Activated T-cell treated with anti-CD3 and anti-CD28 coated beads, Interleukin-2, amount 50 U/mL, for 72 hours (primary cell): ENCODE measurements around the gene MTG2. TPM values are rescaled to one million over a fixed set of nuclear protein-coding genes. Genes with fewer than 3 reads are reported as not detected.

Source experiments
- ATAC-seq, 2 donors: fragments of 150-1000 bp; cut with Tn5 transposase; replicated peaks in 1 of 2; 2 replicates each; pipeline ENCODE4 v1.10.0; 2021; ENCODE audit warnings: moderate library complexity in 2 of 2, mild to moderate bottlenecking in 1 of 2
- DNase-seq, 2 donors: peaks; one replicate each; pipeline ENCODE4 v3.0.0; 2021 to 2022; ENCODE audit warnings: mixed read lengths in 1 of 2
- H3K27ac Mint-ChIP-seq: one replicate; pipeline ENCODE4 v1.8.0; 2022; ENCODE audit warnings: mild to moderate bottlenecking, moderate library complexity, mixed read lengths
- H3K27me3 Mint-ChIP-seq: one replicate; pipeline ENCODE4 v1.8.0; 2022; ENCODE audit warnings: low read depth, mixed read lengths
- H3K36me3 Mint-ChIP-seq, 2 donors: one replicate each; pipeline ENCODE4 v1.8.0; 2022; ENCODE audit warnings: mixed read lengths in 2 of 2, mild to moderate bottlenecking in 1 of 2; ENCODE audit not compliant: insufficient read depth in 2 of 2
- H3K4me1 Mint-ChIP-seq: one replicate; pipeline ENCODE4 v1.8.0; 2022; ENCODE audit warnings: low read depth, mixed read lengths
- H3K4me3 Mint-ChIP-seq, 2 donors: one replicate each; pipeline ENCODE4 v1.8.0; 2022; ENCODE audit warnings: mild to moderate bottlenecking in 2 of 2, mixed read lengths in 2 of 2, moderate library complexity in 2 of 2
- H3K9me3 Mint-ChIP-seq, 2 donors: one replicate each; pipeline ENCODE4 v1.8.0; 2022; ENCODE audit warnings: mixed read lengths in 2 of 2
- total RNA-seq, 2 donors: library from RNA; stranded (reverse); gene quantifications; one replicate each; pipeline ENCODE4 v1.2.3, GENCODE V29; 2022

MTG2 gene
- total RNA-seq, 2 donors from 2014 or later = 28.3 to 48.2 TPM

DNA sequence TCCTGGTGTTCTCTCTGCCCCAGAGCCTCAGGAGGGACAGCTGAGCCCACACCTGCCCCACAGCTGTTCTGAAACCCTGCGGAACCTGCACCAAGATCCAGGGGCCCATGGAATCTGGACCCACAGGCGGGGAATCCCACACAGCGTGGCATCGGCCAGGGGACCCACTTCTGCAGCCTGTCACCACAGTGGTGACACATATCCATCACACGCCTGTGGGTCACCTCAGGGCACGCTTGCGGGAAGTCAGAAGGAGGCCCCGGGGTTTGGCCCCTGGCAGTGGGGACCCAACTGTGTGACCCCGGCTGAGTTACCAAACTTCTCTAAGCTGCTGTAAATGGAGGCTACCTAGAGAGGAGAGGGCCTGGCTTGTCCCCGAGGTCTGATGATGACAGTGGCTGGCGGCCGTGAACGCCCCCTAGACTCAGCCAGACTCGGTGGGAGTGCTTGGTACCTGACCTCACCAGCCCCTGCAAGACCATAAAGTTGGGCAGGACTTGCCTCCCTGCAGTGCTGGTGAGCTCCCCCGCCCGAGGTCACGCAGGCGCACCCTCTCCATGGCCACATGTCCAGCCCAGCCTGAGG lies 39.5 kb downstream of the MTG2 start:
- ATAC-seq (no peak), DNase-seq (no peak)
- Mint-ChIP-seq H3K4me1 (peaks cover 5% of the 10 kb centered on the region), H3K4me3 (no peak overlapping the region), H3K36me3 (no peaks in the 10 kb centered on the region), H3K9me3 (no peaks in the 10 kb centered on the region), H3K27me3 (peaks cover 45% of the 10 kb centered on the region), H3K27ac (no peak overlapping the region)

DNA sequence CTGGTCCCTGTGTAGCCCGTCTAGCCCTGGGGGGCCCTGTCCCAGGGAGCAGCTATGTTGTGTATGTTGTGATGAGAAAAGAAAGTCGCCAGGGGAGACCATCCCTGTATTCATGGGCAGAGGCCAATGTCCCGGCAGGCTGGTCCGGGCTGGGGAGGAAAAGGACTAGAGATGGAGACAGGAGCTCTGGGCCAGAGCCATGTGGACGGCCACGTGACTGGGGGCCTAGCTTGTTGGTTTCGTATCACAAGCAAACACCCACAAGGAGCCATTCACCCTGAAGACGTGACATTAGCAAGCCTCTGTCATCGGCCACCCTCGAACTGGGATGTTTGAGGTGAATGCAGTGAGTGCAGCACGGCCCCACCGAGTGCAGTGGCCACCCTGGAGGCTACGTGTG lies 40.1 kb downstream of the MTG2 start:
- H3K4me1 Mint-ChIP-seq = peaks cover 5% of the 10 kb centered on the region
- ATAC-seq = no peak

DNA sequence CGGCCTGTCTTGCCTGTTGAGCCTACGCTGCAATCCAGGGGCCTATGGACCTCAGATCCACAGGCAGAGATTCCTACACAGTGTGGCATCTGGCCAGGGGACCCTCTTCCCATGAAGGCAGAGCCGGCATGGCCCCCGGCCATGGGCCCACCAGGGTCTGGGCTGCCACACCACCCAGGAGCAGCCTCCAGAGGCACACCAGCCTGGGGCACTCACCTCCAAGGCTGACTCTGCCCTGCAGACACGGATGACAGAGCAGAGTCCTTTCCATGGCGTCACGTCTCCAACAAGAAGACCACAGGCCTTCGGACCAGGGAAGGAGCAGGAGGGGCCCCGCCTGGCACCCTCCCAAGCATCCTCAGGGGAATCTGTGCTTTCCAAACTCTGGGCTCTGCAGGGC lies 40.7 kb downstream of the MTG2 start:
- Mint-ChIP-seq H3K4me1 (peaks cover 5% of the 10 kb centered on the region), H3K36me3 (no peaks in the 10 kb centered on the region), H3K27me3 (peaks cover 40% of the 10 kb centered on the region), H3K9me3 (no peaks in the 10 kb centered on the region), H3K4me3 (no peak overlapping the region), H3K27ac (no peak overlapping the region)
- DNase-seq = no peak
- ATAC-seq = no peak

More for the DNA sequence above, 40.1 kb downstream of the MTG2 start:
- Mint-ChIP-seq H3K4me3 (no peak overlapping the region), H3K9me3 (no peaks in the 10 kb centered on the region), H3K27ac (no peak overlapping the region), H3K36me3 (no peaks in the 10 kb centered on the region), H3K27me3 (peaks cover 45% of the 10 kb centered on the region)
- no peak for DNase-seq

DNA sequence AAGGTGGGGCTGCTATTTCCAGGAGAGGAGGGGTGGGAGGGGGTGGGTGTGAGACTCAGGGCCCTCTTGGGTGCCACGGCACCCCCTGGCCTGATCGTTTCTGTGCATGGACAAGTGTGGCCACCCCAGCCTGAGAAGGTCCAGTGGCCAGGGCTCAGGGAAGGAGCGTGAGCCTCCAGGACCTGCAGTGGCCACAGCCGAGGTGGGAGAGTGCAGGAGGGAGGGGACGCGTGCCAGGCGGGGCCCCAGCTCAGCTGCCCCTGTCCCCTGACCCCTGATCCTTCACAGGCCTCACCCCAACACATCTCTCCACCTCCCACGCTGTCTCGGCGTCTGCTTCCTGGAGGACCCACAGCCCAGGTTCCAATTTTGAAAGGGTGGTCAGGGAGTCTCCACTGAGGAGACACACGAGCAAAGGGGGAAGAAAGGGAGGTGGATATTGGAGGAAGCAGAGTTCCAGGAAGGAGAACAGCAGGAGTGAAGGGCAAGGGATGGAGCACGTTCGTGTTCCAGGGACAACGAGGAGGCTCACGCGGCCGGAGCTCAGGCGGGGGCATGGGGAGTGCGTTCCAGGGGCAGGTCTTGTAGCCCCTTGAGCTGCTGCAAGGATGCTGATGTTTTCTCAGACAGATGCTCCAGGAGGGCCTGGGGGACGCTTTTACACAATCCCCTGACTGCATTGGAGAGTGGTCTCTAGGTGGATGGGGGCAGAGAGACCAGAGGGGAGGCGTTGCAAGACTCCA lies 41.5 kb downstream of the MTG2 start:
- Mint-ChIP-seq H3K4me1 (peaks cover under 1% of the 10 kb centered on the region), H3K4me3 (no peak overlapping the region), H3K27ac (no peak overlapping the region), H3K27me3 (peaks cover 33% of the 10 kb centered on the region), H3K36me3 (no peaks in the 10 kb centered on the region), H3K9me3 (no peaks in the 10 kb centered on the region)
- no peak for ATAC-seq
- no peak for DNase-seq

DNA sequence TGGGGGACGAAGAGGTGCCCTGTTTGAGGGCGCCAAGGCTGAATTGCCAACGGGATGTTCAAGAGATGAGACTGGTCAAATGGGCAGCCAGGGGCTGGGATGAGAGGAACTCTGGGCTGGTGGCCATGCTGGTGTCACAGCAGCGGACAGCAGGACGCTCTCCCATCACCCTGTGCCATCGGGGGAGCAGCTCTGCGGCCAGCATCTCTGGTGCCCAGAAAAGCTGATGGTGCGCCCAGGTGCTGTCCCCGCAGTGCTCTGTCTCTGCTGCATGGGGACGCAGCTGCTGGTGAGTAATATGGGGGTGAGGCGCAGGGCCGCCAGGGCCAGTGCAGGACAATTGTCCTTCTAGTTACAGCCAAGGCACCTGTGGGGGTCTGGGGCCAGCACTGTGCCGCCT lies 42.2 kb downstream of the MTG2 start:
- ATAC-seq = no peak
- H3K27me3 Mint-ChIP-seq = peaks cover 31% of the 10 kb centered on the region
- H3K9me3 Mint-ChIP-seq = no peaks in the 10 kb centered on the region
- no peak for DNase-seq
- H3K4me3 Mint-ChIP-seq = no peak overlapping the region
- H3K36me3 Mint-ChIP-seq = no peaks in the 10 kb centered on the region
- H3K27ac Mint-ChIP-seq = no peak overlapping the region
- H3K4me1 Mint-ChIP-seq = no peaks in the 10 kb centered on the region

DNA sequence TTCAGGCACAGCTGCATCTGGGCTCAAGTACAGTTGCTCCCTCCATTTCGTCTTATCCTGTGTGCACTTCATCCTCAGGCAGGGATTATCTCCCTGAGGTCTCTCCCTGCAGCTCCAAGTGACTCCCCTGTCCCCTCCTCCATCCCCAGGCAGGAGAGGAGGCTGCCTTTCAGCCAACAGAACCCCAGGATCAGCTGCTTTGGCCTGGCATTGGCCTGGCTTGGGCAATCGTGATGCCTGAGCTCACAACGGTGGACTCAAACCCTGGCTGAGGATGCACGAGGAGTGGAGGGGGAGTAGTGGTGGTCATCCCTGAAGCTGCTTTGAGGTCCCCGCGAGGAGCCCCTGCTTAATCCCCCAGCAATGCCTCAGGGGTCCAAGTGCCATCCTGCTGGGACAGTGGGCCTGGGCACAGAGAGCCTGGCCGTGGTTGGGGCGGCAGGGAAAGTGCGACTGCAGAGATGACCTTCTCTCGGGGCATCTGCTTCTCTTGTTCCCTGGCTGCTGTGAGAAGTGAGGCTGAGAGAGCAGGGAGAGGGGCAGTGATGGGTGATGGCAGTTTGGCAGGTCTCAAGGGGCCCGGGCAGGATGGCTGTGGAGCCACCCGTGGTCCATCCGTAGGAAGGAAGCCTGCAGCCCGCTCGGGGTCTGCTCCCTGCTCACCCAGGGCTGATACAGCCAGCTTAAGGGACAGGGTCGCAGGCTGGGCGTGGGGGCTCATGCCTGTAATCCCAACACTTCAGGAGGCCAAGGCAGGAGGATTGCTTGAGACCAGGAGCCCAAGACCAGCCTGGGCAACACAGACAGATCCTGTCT lies 43.2 kb downstream of the MTG2 start:
- Mint-ChIP-seq H3K4me1 (no peaks in the 10 kb centered on the region), H3K9me3 (no peaks in the 10 kb centered on the region), H3K4me3 (no peak overlapping the region), H3K36me3 (no peaks in the 10 kb centered on the region), H3K27me3 (peaks cover 27% of the 10 kb centered on the region), H3K27ac (no peak overlapping the region)
- DNase-seq (no peak), ATAC-seq (no peak)

DNA sequence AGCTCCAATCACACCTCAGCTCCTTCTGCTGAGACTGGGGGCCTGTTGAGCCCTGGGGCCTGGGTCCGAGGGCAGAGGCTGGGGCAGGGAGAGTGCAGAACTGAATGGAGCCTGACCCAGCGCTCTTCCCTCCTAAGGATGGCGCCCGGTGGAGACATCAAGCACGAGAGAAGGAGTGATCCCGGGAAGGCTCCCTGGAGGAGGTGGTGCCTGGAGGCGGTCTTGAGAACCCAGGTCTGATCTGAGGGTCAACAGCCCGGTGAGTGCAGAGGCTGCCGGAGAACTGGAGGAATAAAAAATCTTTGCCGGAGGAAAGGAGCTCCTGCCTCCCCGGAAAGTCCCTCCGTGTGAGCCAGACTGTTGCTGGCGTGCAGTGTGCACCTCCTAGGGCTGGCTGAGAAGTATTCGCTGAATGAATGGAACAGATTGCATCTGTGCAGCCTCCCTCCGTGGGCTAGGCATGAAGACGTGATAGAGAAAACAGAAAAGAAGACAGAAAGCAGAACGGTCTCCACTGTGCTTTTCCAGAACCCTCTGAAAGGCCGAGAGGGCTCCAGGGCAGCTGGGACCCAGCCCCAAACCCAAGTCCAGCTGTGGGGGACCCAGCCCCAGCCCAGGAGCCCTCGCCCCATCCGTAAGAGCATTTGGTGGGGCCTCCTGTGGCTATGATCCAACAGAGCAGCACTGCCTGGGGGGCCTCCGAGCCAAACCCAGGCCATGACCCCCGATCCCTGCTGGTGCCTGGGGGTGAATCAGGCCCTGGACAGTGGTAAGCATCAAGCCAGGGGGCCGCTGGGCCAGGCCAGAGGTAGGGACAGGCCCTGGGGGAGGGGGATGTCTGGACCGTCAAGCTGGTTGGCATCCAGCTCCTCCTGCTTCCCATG lies 44.1 kb downstream of the MTG2 start:
- Mint-ChIP-seq H3K27ac (no peak overlapping the region), H3K36me3 (no peaks in the 10 kb centered on the region), H3K27me3 (peaks cover 20% of the 10 kb centered on the region), H3K9me3 (no peaks in the 10 kb centered on the region), H3K4me3 (no peak overlapping the region), H3K4me1 (no peaks in the 10 kb centered on the region)
- DNase-seq = no peak
- no peak for ATAC-seq

DNA sequence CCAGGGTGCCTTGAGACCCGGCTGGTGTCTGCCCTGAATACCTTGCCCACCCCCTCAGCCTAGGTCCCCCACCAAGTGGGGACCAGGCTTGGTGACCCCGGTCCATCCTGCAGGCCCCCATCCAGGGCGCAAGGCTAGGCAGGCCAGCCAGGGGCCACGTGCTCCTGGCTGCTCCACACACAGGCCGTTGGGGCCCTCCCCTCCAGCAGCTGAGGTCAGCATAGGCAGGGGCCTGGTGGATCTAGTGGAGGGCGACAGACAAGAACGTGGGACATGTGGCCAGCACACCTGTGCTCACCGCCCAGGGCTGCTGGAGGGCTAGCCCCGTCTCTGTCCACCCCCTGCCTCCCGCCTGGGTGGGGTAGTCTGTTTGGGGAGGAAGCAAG lies 44.8 kb downstream of the MTG2 start:
- Mint-ChIP-seq H3K27me3 (peaks cover 20% of the 10 kb centered on the region), H3K9me3 (no peaks in the 10 kb centered on the region), H3K4me3 (no peak overlapping the region), H3K4me1 (no peaks in the 10 kb centered on the region), H3K27ac (no peak overlapping the region), H3K36me3 (no peaks in the 10 kb centered on the region)
- no peak for DNase-seq
- no peak for ATAC-seq

DNA sequence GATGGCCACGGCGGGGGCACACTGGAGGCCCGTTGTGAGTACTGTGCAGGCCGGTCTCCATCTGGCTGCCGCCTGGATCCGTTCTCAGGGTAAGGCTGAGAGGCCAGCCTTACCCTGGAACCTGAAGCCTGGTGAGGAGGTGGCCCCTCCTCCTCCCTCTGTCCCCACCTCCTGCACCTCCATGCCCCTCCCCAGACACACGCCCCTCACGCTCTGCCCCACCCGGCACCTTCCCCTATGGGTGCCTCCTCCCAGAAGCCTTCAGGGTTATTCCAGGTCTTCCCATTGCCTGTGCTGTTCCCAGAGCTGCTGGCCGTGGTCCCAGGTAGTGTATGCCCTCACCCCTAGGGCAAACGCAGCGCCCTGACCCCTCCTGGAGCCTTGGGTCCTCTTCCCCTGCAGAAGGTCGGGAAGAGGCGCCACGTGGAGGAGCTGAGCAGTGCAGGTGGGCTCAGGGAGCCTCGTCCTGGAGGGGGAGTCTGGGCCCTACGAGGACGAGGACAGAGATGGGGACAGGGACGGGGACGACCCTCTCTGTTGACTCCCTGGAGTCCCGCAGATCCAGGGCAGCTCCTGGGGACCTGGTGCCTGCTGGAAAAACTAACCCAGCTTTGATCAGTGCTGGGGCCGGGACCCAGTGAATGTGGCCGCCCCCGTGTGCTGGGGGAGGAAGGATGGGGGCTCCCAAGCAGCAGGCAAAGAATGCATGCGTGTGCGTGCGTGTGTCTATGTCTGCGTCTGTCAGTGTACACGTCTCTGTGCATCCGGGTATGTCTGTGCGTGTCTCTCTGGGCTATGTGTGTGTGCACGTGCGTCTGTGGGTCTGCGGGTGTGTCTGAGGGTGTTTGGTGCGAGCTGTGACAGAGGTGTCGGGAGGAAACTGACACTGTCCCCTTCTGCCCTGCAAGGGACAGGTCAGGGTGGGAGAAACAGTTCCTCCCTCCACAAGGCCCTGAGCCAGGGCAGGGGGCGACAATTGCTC lies 45.4 kb downstream of the MTG2 start:
- Mint-ChIP-seq H3K27me3 (peaks cover 20% of the 10 kb centered on the region), H3K4me3 (no peak overlapping the region), H3K27ac (no peak overlapping the region), H3K4me1 (no peaks in the 10 kb centered on the region), H3K36me3 (no peaks in the 10 kb centered on the region), H3K9me3 (no peaks in the 10 kb centered on the region)
- ATAC-seq (no peak), DNase-seq (no peak)

DNA sequence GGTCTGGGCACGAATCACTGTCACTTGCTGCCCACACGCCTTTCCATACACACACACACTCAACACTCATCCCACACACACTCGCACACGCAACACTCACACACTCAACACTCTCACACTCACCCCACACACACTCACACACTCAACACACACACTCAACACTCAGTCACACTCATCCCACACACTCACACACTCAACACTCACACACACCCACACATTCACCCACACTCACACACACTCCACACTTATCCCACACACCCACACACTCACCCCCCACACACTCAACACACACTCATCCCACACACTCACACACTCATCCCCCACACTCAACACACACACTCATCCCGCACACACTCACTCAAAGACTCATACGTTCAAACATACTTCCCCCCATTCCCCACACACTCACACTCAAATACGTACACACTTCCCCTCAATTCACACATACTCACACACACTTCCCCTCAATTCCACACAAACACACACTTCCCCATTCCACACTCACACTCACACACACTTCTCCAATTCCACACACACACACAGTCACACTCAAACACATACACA lies 46.2 kb downstream of the MTG2 start:
- no peaks in the 10 kb centered on the region for H3K36me3 Mint-ChIP-seq
- ATAC-seq = no peak

DNA sequence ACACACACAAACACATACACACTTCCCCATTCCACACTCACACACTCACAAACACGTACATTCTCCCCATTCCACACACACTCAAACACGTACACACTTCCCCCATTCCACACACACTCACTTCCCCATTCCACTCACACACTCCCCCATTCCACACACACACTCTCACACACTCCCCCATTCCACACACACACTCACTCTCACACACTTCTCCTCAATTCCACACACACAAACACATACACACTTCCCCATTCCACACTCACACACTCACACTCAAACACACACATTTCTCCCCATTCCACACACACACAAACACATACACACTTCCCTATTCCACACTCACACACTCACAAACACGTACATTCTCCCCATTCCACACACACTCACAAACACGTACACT lies 46.8 kb downstream of the MTG2 start:
- H3K4me1 Mint-ChIP-seq = no peaks in the 10 kb centered on the region
- H3K27me3 Mint-ChIP-seq = peaks cover 15% of the 10 kb centered on the region

More for the DNA sequence above, 46.2 kb downstream of the MTG2 start:
- Mint-ChIP-seq H3K4me3 (no peak overlapping the region), H3K27me3 (peaks cover 20% of the 10 kb centered on the region), H3K4me1 (no peaks in the 10 kb centered on the region), H3K27ac (no peak overlapping the region), H3K9me3 (no peaks in the 10 kb centered on the region)
- no peak for DNase-seq

DNA sequence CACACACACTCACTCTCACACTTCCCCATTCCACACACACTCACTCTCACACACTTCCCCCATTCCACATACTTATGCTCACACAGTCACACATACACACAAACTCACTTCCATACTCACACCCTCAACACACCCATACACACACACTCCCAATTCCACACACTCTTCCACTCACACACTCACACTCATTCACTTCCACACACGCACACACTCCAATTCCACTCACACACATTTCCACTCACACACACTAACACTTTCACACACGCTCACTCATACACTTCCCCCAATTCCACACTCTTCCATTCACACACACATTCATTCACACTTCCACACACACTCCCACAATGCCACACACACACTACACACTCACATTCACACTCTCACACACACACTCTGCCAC lies 47.4 kb downstream of the MTG2 start:
- H3K4me1 Mint-ChIP-seq = no peaks in the 10 kb centered on the region

More for the DNA sequence above, 46.8 kb downstream of the MTG2 start:
- Mint-ChIP-seq H3K36me3 (no peaks in the 10 kb centered on the region), H3K27ac (no peak overlapping the region), H3K9me3 (no peaks in the 10 kb centered on the region), H3K4me3 (no peak overlapping the region)
- no peak for ATAC-seq
- DNase-seq = no peak

More for the DNA sequence above, 47.4 kb downstream of the MTG2 start:
- no peaks in the 10 kb centered on the region for H3K9me3 Mint-ChIP-seq
- no peak for DNase-seq
- no peaks in the 10 kb centered on the region for H3K36me3 Mint-ChIP-seq
- H3K27ac Mint-ChIP-seq = no peak overlapping the region
- H3K4me3 Mint-ChIP-seq = no peak overlapping the region
- ATAC-seq = no peak
- peaks cover 9% of the 10 kb centered on the region for H3K27me3 Mint-ChIP-seq
